Lower leg skin (tissue), 4 donors: ENCODE measurements around the gene KNSTRN. TPM values are rescaled to one million over a fixed set of nuclear protein-coding genes. Genes with fewer than 3 reads are reported as not detected.

Source experiments
- total RNA-seq, 4 donors: library from RNA; depleted of rRNA; stranded (reverse); fragments of >200 nt; gene quantifications; one replicate each; pipeline ENCODE4 v1.1.0, GENCODE V29; 2016

Gene KNSTRN
- total RNA-seq, 4 donors from 2014 or later, result 7.6 to 24.8 (median 13.1) TPM

Other genes starting within 250 kb of the KNSTRN start
- 1 to 10 TPM; 1.3 to 4.5 (median 2.1) TPM for gene BUB1B, start 221.7 kb upstream of the KNSTRN start, total RNA-seq
- gene PAK6, start 143.7 kb upstream of the KNSTRN start, total RNA-seq, result 10 to 100 TPM; 48.3 to 83.9 (median 70.4) TPM
- not detected for gene ANKRD63, start 99.7 kb upstream of the KNSTRN start, total RNA-seq
- 1 to 10 TPM in 3 of 4 donors, under 1 TPM in 1; 0.88 to 4.2 (median 2.3) TPM for gene PLCB2, start 74.8 kb upstream of the KNSTRN start, total RNA-seq
- gene INAFM2, start 59.0 kb upstream of the KNSTRN start, total RNA-seq, result 10 to 100 TPM in 2 of 4 donors, 1 to 10 TPM in 2; 6.8 to 13.8 (median 10.0) TPM
- gene CCDC9B, start 41.8 kb upstream of the KNSTRN start, total RNA-seq, result 10 to 100 TPM; 17.4 to 28.6 (median 24.7) TPM
- gene PHGR1, start 31.7 kb upstream of the KNSTRN start, total RNA-seq, result 1 to 10 TPM in 1 of 4 donors, not detected in 3; 3.1 TPM
- gene DISP2, start 24.5 kb upstream of the KNSTRN start, total RNA-seq, result under 1 TPM in 3 of 4 donors, not detected in 1; 0.05 to 0.08 (median 0.06) TPM
- 10 to 100 TPM in 3 of 4 donors, 1 to 10 TPM in 1; 5.9 to 21.1 (median 12.6) TPM for gene IVD, start 23.1 kb downstream of the KNSTRN start, total RNA-seq
- 10 to 100 TPM; 12.8 to 18.5 (median 16.2) TPM for gene BAHD1, start 58.2 kb downstream of the KNSTRN start, total RNA-seq
- 1 to 10 TPM; 5.6 to 10.0 (median 8.8) TPM for gene CHST14, start 88.3 kb downstream of the KNSTRN start, total RNA-seq
- gene CCDC32, start 182.3 kb downstream of the KNSTRN start, total RNA-seq, result 10 to 100 TPM in 3 of 4 donors, 1 to 10 TPM in 1; 9.4 to 30.6 (median 20.6) TPM
- gene RPUSD2, start 186.6 kb downstream of the KNSTRN start, total RNA-seq, result 10 to 100 TPM in 3 of 4 donors, 1 to 10 TPM in 1; 7.3 to 14.3 (median 12.2) TPM
- 1 to 10 TPM in 2 of 4 donors, under 1 TPM in 2; 0.69 to 2.7 (median 1.3) TPM for gene KNL1, start 211.5 kb downstream of the KNSTRN start, total RNA-seq